GM21447 (cell line): ENCODE results near the gene MON1A.
A peak's percentile ranks its signal among the peaks of the same experiment; 100 is the strongest.
"Not testable (repeated sequence)": the region's sequence is repeated elsewhere in the genome, so short reads cannot be mapped to it uniquely, and the experiment has no call there.

Experiments used
- ATAC-seq: cut with Tn5 transposase; IDR thresholded peaks from one replicate; pipeline ENCODE4 v1.9.1; 2021; ENCODE audit not compliant: unreplicated experiment

The MON1A gene

GRCh38 chr3:49929291-49930167 lies at the start of gene MON1A:
Gene MON1A (minus strand): TSS chr3:49929811. CDS start chr3:49913346, 16,465 bp downstream.
- ATAC-seq: peak; percentile 92

GRCh38 chr3:49976942-49977341 lies 47.3 kb upstream of the MON1A start:
- no peak for ATAC-seq

- ATAC-seq: no peak
Measured at GRCh38 chr3:49972656-49973055, 43.0 kb upstream of the MON1A start.

GRCh38 chr3:49968346-49968745 lies 38.7 kb upstream of the MON1A start:
- ATAC-seq: no peak

- no peak for ATAC-seq
Measured at GRCh38 chr3:49967291-49967690, 37.7 kb upstream of the MON1A start.

- ATAC-seq: no peak
Measured at GRCh38 chr3:49966233-49966942, 36.8 kb upstream of the MON1A start.

- ATAC-seq: no peak
Measured at GRCh38 chr3:49955636-49956035, 26.0 kb upstream of the MON1A start.

GRCh38 chr3:49952924-49953323 lies 23.3 kb upstream of the MON1A start:
- no peak for ATAC-seq

- no peak for ATAC-seq
Measured at GRCh38 chr3:49942651-49943050, 13.0 kb upstream of the MON1A start.

GRCh38 chr3:49940667-49941249 lies 11.1 kb upstream of the MON1A start:
- no peak for ATAC-seq

GRCh38 chr3:49939858-49940666 lies 10.5 kb upstream of the MON1A start, which contains the start of gene RBM6:
Gene RBM6 (plus strand): TSS chr3:49940150. CDS start chr3:49962642, 22,492 bp downstream.
- ATAC-seq: peak; percentile 89

GRCh38 chr3:49937090-49937489 lies 7.5 kb upstream of the MON1A start:
- ATAC-seq: no peak

GRCh38 chr3:49932281-49932680 lies 2.7 kb upstream of the MON1A start:
- ATAC-seq: not testable (repeated sequence)

- no peak for ATAC-seq
Measured at GRCh38 chr3:49930922-49931321, 1.3 kb upstream of the MON1A start.

- no peak for ATAC-seq
Measured at GRCh38 chr3:49930168-49930690, 618 bp upstream of the MON1A start.

- no peak for ATAC-seq
Measured at GRCh38 chr3:49928481-49929017, 1.1 kb downstream of the MON1A start.

- no peak for ATAC-seq
Measured at GRCh38 chr3:49927798-49928197, 1.8 kb downstream of the MON1A start.

GRCh38 chr3:49926117-49926728 lies 3.4 kb downstream of the MON1A start:
- ATAC-seq: no peak

GRCh38 chr3:49925485-49925884 lies 4.1 kb downstream of the MON1A start:
- no peak for ATAC-seq

GRCh38 chr3:49924683-49925082 lies 4.9 kb downstream of the MON1A start:
- no peak for ATAC-seq
